Fibroblast of lung (primary cell): ENCODE measurements around the gene UXS1.

Experiments used
- EZH2 ChIP-seq: IDR thresholded peaks from 2 replicates; pipeline ENCODE4 v1.5.1; 2012; ENCODE audit warnings: low read length, control low read depth, mild to moderate bottlenecking; ENCODE audit errors: missing control alignments
- TF ChIP-seq, protein P1 (sequence below), 2 donors: IDR thresholded peaks in 1 of 2; conservative IDR thresholded peaks in 1 of 2; 1 replicate in 1 of 2; 2 replicates in 1 of 2; pipeline ENCODE4 v1.5.1; 2011 to 2012; ENCODE audit warnings: low read length in 2 of 2, control low read depth in 1 of 2, inconsistent platforms in 1 of 2, low read depth in 1 of 2, mild to moderate bottlenecking in 1 of 2

DNA sequence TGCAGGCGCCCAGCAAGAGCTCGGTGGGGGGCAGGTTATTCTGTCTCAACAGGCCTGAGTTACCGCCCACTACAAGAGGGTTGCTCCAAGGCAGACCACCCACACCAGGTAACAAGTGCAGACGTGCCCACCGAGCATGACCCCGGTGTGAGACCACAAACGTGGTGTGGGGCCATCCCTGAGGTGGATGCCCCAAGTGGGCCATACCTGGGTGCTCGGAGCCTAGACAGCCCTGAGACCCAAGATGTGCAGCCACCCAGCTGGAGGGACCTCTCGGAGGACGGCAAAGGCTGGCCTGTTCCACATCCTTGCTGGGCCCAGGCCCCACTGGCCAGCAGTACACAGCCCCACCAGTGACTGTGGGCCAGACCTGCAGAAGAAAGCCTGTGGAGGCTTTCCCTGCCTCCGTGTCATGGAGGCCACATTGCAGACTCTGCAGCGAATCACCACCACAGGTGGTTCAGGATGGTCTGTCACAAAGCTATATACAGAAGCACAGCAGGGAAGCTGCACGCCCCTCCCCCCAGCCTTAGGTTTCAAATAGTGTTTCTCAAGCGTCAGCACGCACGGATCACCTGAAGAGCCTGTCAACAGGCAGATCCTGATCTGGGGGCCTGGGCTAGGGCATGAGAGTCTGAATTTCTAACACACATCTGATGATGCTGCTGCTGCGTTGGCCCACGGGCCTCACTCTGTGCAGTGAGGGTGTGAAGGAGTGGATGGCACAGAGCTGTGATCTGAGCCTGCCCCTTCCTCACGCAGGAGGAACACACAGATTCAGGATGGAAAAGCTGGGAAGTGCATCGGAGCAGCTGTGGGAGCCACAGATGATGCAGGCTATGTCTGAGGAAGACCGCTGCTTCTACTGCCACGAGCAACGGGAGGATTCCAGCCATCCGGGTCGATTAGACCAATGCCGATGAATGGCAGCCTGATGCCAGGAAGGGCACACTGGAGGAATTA lies 96.8 kb downstream of the UXS1 start:
- TF ChIP-seq, protein P1, sequence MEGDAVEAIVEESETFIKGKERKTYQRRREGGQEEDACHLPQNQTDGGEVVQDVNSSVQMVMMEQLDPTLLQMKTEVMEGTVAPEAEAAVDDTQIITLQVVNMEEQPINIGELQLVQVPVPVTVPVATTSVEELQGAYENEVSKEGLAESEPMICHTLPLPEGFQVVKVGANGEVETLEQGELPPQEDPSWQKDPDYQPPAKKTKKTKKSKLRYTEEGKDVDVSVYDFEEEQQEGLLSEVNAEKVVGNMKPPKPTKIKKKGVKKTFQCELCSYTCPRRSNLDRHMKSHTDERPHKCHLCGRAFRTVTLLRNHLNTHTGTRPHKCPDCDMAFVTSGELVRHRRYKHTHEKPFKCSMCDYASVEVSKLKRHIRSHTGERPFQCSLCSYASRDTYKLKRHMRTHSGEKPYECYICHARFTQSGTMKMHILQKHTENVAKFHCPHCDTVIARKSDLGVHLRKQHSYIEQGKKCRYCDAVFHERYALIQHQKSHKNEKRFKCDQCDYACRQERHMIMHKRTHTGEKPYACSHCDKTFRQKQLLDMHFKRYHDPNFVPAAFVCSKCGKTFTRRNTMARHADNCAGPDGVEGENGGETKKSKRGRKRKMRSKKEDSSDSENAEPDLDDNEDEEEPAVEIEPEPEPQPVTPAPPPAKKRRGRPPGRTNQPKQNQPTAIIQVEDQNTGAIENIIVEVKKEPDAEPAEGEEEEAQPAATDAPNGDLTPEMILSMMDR (conservative IDR thresholded peaks at IDR 0.05 in 1 of 2, IDR thresholded peaks at IDR 0.05 in 1 of 2; ENCODE audit: low read depth in 1 of 2, low read length in 2 of 2), result no peak
- TF ChIP-seq EZH2, result no peak
